GM21619 (cell line): Measurements from ENCODE around the gene GNAS.

Experiments
- ATAC-seq: cut with Tn5 transposase; IDR thresholded peaks from one replicate; pipeline ENCODE4 v1.9.1; 2021; ENCODE audit not compliant: unreplicated experiment

The GNAS gene

GRCh38 chr20:58878399-58878798, 25.9 kb downstream of the GNAS start:
- no peak for ATAC-seq

- ATAC-seq, result no peak
These were observed 27.9 kb downstream of the GNAS start for GRCh38 chr20:58880441-58880840.

DNA sequence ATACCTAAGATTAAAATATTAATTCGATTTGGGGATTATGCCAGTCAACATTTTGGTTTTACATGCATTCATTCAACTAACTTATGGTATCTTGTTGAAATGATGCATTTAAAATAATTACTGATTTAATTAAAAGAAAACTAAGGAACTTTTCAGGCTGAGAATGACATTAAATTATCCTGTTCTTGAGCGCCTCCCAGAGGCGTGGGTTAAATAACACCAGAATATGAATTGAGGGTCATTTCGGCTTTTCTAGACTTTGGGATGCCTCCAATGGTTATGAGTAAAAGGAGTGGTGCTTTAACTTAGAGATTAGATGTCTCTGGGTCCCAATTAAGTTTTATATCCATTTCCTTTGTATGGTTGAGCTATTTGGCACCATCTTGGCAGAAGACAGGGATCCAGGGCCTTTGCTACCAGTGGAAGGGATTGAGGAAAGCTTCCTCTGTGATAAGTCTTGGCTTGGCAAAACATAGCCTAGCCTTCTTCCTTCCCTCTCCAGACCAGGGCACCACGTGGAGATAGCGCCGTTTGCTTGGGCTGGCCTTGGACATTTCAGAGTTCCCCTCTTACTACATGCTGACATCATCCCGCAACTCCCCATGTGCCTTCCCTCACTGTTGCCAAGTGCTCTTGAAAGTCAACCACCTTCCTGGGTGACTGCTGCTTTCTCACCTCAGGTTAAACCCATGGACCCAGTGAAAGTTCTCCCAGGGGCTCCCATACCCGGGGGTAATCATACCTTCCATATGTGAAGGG, 28.7 kb downstream of the GNAS start:
- no peak for ATAC-seq

- no peak for ATAC-seq
These were observed 30.2 kb downstream of the GNAS start for GRCh38 chr20:58882704-58883089.

- ATAC-seq, result no peak
These were observed 30.8 kb downstream of the GNAS start for GRCh38 chr20:58883241-58883691.

- no peak for ATAC-seq
These were observed 32.5 kb downstream of the GNAS start for GRCh38 chr20:58884966-58885365.

DNA sequence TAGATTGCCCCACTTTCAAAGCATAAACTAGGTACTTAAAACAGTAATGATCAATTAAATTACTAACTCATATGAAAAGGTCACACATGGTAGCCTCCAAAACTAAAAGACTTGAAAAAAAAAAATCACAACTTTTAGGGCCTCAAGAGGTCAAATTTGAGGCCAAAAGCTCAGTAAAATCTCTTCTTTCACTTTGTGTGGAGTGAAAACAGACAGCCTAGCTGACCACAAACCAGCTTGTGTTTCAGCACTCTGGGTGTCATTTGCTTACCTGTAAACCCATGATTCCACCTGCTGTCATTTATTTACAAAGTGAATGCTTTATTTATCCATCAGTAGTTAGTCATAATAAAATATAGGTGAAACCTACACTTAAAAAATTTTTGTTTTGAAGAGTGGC, 34.0 kb downstream of the GNAS start:
- ATAC-seq, result no peak

DNA sequence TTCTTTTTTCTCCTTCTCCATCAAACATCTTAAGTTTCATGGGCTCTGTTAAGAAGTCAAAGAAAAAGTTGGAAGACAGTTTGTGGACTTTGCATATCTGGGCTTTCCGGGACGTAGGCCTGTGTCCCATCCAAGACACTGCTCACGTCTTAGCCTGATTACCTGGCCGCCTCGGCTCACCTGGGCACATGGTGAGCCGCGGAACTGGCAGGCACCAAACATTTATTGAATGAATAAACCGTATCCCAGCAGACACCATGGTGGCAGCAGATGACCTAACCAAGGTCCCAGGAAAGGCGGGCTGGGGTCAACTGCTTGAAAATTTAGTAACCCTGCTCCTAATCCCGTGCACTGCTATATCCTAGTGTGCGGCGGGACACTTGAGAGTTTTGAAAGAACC, 35.6 kb downstream of the GNAS start:
- ATAC-seq, result no peak

DNA sequence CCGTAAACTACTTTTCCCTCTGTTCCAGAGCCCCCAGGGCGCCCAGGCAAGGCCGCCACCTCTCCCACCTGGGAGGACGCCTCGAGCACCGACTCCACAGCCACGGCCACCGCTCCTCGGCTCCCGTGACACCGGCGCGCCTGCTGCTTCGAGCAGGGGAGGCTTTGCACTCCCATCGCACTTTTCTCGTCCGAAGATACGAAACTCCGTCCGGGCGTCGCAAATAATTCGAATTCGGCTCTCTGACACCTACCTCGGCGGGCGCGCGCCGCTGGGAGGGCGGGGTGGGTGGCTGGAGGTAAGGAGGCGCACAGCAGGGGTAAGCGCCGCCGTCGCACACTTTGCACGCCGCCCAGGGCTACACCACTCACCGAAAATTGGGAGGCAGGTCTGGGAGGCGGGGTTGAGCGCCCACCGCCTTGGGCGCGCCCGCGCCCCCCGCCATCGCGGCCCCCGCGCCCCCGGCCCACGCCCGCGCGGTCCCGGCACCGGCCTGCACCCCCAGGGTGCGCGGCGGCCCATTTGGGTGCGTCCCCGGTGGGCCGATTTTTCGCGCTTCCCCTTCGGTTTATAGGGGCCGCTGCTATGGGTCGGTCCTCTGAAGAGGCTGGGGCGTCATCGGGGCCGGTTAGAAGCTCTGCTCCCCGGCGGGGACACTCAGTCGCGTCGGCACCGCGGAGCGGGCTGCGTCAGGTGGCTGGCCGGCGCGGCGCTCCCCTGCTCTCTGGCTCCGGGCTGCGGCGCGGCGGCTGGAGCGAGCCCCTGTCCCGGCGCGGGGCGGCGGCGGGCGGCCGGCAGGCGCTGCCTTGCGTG, 36.2 kb downstream of the GNAS start:
- ATAC-seq, result peak; percentile 38

DNA sequence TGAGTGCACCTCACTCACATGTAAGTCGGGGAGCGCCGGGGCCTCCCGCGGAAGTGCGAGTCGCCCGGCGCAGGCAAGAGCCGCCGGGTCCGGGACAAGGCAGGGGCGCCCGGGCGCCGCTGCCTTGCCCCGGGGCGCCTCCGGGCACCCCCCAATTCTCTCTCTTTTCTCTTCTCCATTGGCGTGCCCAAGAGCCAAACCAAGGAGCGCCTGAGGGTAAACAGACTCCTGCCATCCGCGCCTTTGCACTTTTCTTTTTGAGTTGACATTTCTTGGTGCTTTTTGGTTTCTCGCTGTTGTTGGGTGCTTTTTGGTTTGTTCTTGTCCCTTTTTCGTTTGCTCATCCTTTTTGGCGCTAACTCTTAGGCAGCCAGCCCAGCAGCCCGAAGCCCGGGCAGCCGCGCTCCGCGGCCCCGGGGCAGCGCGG, 36.8 kb downstream of the GNAS start:
- ATAC-seq, result no peak

GRCh38 chr20:58889798-58890517, 37.4 kb downstream of the GNAS start:
- ATAC-seq, result no peak

DNA sequence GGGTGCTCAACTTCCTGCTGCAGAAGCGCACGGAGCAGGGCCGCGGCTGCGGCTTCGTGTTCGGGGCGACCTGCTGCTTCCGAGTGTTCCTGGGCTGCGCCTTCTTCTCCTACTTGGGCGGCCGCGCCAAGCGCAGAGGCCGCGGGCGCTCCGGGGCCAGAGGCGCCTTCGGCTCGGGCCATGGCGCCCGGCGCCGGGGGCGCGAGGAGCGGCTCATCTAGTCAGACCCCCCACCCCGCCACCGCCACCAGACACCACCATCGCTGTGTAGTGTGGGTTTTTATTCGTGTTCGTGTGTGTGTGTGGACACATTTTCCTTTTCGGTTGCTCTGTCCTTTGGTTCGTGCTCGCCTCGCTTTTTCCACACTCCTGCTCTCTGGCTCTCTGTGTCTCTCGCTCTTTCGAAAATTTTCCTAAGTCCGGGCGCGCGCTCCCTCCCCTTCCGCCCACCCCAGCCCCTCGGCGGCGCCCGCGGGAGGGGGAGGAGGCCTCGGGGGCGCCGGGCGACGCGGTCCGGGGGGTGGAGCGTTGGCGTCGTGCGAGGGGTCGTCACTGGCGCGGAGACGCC, 38.1 kb downstream of the GNAS start:
- no peak for ATAC-seq

GRCh38 chr20:58891086-58891717, 38.7 kb downstream of the GNAS start:
- no peak for ATAC-seq

DNA sequence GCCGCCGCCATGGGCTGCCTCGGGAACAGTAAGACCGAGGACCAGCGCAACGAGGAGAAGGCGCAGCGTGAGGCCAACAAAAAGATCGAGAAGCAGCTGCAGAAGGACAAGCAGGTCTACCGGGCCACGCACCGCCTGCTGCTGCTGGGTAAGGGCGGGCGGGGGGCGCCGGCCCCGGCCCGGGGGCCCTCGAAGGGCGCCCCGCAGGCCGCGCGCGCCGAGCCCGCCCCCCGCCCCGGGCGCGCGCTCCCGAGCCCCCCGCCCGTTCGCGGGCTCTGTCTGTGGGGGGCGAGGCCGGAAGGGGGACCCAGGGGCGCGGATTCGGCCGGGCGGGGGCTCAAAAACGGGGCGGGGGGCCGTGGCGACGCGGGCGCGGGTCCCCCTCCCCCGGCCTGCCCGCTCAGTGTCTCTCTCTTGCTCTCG, 39.2 kb downstream of the GNAS start:
- no peak for ATAC-seq

GRCh38 chr20:58892141-58892931, 39.8 kb downstream of the GNAS start:
- no peak for ATAC-seq

DNA sequence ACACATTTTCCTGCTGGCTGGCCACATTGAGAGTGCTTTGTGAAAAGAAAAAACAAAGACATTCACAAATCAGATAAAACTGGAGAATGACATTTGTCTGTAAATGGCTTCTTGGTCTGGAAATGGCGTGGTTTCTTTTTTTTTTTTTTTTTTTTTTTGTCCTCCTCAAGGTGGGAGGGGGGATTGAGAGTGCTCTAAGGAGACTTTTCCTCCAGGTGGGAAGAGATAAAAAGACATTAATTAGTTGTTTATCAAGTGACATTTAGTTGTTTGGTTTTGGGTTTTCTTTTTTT, 40.4 kb downstream of the GNAS start:
- no peak for ATAC-seq

DNA sequence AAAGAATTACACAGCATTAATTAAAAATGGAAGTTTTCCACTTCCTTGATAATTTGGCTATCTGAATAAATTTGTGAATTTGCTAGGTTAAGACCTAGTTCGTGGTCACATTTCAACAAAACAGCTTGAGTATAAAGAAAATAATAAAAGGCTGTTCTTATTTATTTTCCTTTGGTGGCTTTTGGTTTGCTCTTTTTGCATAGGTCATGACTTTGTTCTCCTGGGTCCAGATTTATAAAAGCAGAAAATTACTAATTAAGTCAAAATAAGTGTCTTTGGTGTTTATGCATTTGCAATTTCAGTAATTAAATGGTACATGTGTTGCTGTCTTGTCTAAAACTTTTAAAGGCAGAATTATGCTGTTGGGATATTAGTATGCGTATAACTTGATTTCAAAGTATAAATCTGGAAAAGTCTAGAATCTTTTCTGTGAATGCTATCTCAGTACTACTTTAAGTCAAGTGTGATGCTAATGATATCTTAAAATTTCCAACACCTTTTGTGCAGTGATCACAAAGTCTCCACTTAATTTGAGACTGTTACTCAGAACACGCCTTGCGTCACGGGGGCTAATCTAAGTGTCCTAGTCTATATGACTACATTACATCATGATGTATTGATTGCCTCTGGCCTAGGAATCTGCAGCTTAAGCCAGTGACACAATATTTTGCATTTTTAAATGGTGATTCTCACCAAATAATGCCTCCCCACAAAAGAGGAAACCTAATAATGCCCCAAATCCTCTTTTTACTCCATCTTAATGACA, 41.0 kb downstream of the GNAS start:
- no peak for ATAC-seq

GRCh38 chr20:58894652-58895447, 42.3 kb downstream of the GNAS start:
- ATAC-seq, result no peak
